ENCODE data around the gene RHO. TPM values are rescaled to one million over a fixed set of nuclear protein-coding genes. Genes with fewer than 3 reads are reported as not detected.
"Not testable (repeated sequence)": the region's sequence is repeated elsewhere in the genome, so short reads cannot be mapped to it uniquely, and the experiment has no call there.

The RHO gene
- under 1 TPM in 1 of 2 donors, not detected in 1; 0.23 TPM for total RNA-seq

DNA sequence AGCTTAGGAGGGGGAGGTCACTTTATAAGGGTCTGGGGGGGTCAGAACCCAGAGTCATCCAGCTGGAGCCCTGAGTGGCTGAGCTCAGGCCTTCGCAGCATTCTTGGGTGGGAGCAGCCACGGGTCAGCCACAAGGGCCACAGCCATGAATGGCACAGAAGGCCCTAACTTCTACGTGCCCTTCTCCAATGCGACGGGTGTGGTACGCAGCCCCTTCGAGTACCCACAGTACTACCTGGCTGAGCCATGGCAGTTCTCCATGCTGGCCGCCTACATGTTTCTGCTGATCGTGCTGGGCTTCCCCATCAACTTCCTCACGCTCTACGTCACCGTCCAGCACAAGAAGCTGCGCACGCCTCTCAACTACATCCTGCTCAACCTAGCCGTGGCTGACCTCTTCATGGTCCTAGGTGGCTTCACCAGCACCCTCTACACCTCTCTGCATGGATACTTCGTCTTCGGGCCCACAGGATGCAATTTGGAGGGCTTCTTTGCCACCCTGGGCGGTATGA is at the start of gene RHO:
TSS of gene RHO (plus strand) at position 51 of the 512 bp plus-strand sequence. CDS start at position 146, 95 bp downstream.
- intact Hi-C loops (cut with DNase I), result no loop called here
- Histone ChIP-seq H3K27ac (no peak within 1 kb of the TSS), H3K27me3 (replicated peaks; ENCODE audit: insufficient read depth) (no peaks in the 10 kb centered on the region), H3K9me3 (no peaks in the 10 kb centered on the region), H3K4me3 (no peak within 1 kb of the TSS), H3K36me3 (no peaks in the 10 kb centered on the region), H3K4me1 (replicated peaks) (no peaks in the 10 kb centered on the region)
- DNase-seq (ENCODE audit: low spot score), result no peak
- 94% methylated on average over 17 of the region's 18 CpGs for WGBS
- TF ChIP-seq POLR2A (IDR thresholded peaks at IDR 0.05), result no peak
- TF ChIP-seq CTCF (IDR thresholded peaks at IDR 0.05), result no peak
- no peak for TF ChIP-seq POLR2AphosphoS5 (IDR thresholded peaks at IDR 0.05)

DNA sequence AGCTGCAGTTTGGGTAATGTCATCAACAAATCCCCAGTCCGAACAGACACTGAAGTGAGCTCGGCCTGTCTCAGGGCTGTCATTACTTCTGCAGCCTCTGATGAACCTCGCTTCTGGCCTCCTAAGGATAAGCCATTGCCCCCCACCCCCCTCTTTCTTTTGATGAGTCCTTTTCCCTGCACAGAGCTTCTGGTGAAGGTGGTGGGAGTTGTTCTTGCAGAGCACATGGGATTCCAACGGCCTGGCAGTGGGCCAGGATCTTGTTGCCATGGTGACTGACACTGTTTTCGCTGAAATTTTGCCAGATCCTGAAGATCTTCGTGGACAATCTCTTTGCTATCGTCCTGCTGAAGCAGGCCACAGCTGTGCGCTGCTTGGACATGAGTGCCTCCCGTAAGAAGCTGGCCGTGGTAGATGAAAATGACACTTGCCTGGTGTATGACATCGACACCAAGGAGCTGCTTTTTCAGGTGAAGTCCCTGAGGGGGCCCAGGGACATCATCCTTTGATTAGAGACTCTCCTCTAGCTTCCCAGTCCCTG is 47.1 kb upstream of the RHO start:
- not testable (repeated sequence) for H3K27me3 ChIP-seq (replicated peaks; ENCODE audit: insufficient read depth); H3K4me1 ChIP-seq (replicated peaks); H3K4me3 ChIP-seq; H3K9me3 ChIP-seq; DNase-seq (ENCODE audit: low spot score); H3K27ac ChIP-seq; H3K36me3 ChIP-seq
- intact Hi-C loops (cut with DNase I), result loop anchor here (10.0 kb wide), 1 partner anchor 114 kb away; no protein-coding TSS in a partner anchor
- 34% methylated on average over 9 of the region's 11 CpGs for WGBS

DNA sequence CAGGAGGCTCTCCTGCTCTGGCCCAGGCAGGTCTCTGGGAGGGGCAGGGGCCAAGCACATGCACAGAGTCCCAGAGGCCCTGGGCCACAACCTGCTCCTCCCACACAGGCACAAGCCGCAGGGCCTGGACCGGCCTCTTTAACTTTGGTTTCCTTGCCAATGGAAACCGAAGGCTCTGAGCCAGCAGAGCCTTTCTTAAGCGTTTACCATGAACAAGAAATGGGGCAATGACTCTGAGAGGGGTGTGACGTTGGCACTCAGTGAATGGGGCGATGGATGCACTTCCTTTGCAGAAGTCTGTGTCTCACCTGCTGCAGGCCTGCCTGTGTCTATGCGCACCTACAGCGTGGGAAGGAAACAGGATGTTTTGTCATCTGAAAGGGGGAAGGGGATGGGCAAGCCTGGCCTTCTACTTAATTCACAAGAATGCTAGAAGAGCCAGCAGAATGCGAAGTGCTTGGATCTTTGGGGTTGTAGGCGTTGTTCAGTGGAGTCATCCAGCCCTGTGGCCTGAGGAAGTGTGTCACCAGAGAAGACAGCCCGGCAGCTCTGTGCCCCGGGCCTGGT is 46.6 kb upstream of the RHO start:
- Histone ChIP-seq H3K27ac (no peak overlapping the region), H3K36me3 (no peaks in the 10 kb centered on the region), H3K9me3 (no peaks in the 10 kb centered on the region), H3K4me1 (replicated peaks) (no peaks in the 10 kb centered on the region), H3K4me3 (no peak overlapping the region), H3K27me3 (replicated peaks; ENCODE audit: insufficient read depth) (no peaks in the 10 kb centered on the region)
- peak; percentile 10 for DNase-seq (ENCODE audit: low spot score)
- TF ChIP-seq POLR2AphosphoS5 (IDR thresholded peaks at IDR 0.05) (no peak), CTCF (IDR thresholded peaks at IDR 0.05) (no peak), POLR2A (IDR thresholded peaks at IDR 0.05) (no peak)
- WGBS, result 52% methylated on average over 12 of the region's 12 CpGs
- intact Hi-C loops (cut with DNase I), result loop anchor here (10.0 kb wide), 1 partner anchor 113 kb away; no protein-coding TSS in a partner anchor

DNA sequence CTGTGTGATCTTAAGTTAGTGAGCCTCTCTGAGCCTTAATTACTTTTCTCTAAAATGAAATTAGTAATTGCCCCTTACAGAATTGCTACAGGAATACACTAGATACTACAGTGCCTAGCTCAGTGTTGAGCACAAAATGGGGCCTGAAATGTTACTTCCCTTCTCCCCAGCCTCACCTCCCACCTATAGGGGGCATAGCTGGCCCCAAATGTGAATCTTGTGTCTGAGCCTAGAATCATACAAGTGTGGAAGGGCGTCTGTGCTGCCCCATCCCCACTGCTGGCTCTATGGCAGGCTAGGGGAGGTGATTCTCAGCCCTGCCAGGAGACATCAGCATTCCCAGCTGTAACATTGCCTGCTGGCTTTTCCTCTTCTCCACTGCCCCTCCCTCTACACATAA is 45.7 kb upstream of the RHO start:
- Histone ChIP-seq H3K27me3 (replicated peaks; ENCODE audit: insufficient read depth) (no peaks in the 10 kb centered on the region), H3K4me1 (replicated peaks) (no peaks in the 10 kb centered on the region), H3K36me3 (no peaks in the 10 kb centered on the region), H3K9me3 (no peaks in the 10 kb centered on the region), H3K4me3 (no peak overlapping the region), H3K27ac (no peak overlapping the region)
- intact Hi-C loops (cut with DNase I), result loop anchor here (10.0 kb wide), 1 partner anchor 112 kb away; no protein-coding TSS in a partner anchor
- TF ChIP-seq POLR2A (IDR thresholded peaks at IDR 0.05) (no peak), POLR2AphosphoS5 (IDR thresholded peaks at IDR 0.05) (no peak), CTCF (IDR thresholded peaks at IDR 0.05) (no peak)
- 64% methylated on average over 1 of the region's 1 CpG for WGBS
- no peak for DNase-seq (ENCODE audit: low spot score)

- no peak for DNase-seq (ENCODE audit: low spot score)
- Histone ChIP-seq H3K36me3 (no peaks in the 10 kb centered on the region), H3K27me3 (replicated peaks; ENCODE audit: insufficient read depth) (no peaks in the 10 kb centered on the region), H3K4me1 (replicated peaks) (no peaks in the 10 kb centered on the region), H3K4me3 (no peak overlapping the region), H3K27ac (no peak overlapping the region), H3K9me3 (no peaks in the 10 kb centered on the region)
- 86% methylated on average over 8 of the region's 8 CpGs for WGBS
- no peak for TF ChIP-seq CTCF (IDR thresholded peaks at IDR 0.05)
- no peak for TF ChIP-seq POLR2AphosphoS5 (IDR thresholded peaks at IDR 0.05)
- no peak for TF ChIP-seq POLR2A (IDR thresholded peaks at IDR 0.05)
- intact Hi-C loops (cut with DNase I), result loop anchor here (10.0 kb wide), 1 partner anchor 111 kb away; no protein-coding TSS in a partner anchor
These were observed 44.6 kb upstream of the RHO start for GRCh38 chr3:129483870-129484269.

- intact Hi-C loops (cut with DNase I), result loop anchor here (10.0 kb wide), 1 partner anchor 110 kb away; no protein-coding TSS in a partner anchor
- H3K27ac ChIP-seq; H3K36me3 ChIP-seq; DNase-seq (ENCODE audit: low spot score); H3K9me3 ChIP-seq; H3K4me1 ChIP-seq (replicated peaks); H3K27me3 ChIP-seq (replicated peaks; ENCODE audit: insufficient read depth); H3K4me3 ChIP-seq: not testable (repeated sequence)
- WGBS, result 91% methylated on average over 6 of the region's 6 CpGs
These were observed 43.3 kb upstream of the RHO start for GRCh38 chr3:129485146-129485545.

All from prostate gland (tissue), 2 donors.